Amniotic epithelial cell (primary cell): Measurements from ENCODE around the gene GFER.
"Not testable (repeated sequence)": the region's sequence is repeated elsewhere in the genome, so short reads cannot be mapped to it uniquely, and the experiment has no call there.

Source experiments
- DNase-seq: peaks from one replicate; pipeline ENCODE4 v3.0.0-alpha.2; 2010; ENCODE audit warnings: low read depth

The GFER gene

GRCh38 chr16:2005646-2006045 is 21.7 kb downstream of the GFER start:
- DNase-seq, result no peak

- DNase-seq, result no peak
Observed at GRCh38 chr16:2006317-2006716, 22.3 kb downstream of the GFER start.

- no peak for DNase-seq
Observed at GRCh38 chr16:2007081-2007836, 23.3 kb downstream of the GFER start.

GRCh38 chr16:2008009-2008526 is 24.1 kb downstream of the GFER start:
- DNase-seq, result peak; percentile 92

GRCh38 chr16:2008631-2009163 is 24.7 kb downstream of the GFER start:
- DNase-seq, result peak; percentile 65

- no peak for DNase-seq
Observed at GRCh38 chr16:2009164-2009711, 25.2 kb downstream of the GFER start.

- peak; percentile 79 for DNase-seq
Observed at GRCh38 chr16:2009791-2010510, 26.0 kb downstream of the GFER start, which contains the start of gene ZNF598. Gene ZNF598 (minus strand): TSS chr16:2009821.

GRCh38 chr16:2011726-2012125 is 27.7 kb downstream of the GFER start:
- DNase-seq, result not testable (repeated sequence)

- no peak for DNase-seq
Observed at GRCh38 chr16:2013527-2013926, 29.5 kb downstream of the GFER start.

GRCh38 chr16:2015117-2015946 is 31.3 kb downstream of the GFER start:
- DNase-seq, result peak; percentile 55

- no peak for DNase-seq
Observed at GRCh38 chr16:2015947-2016208, 31.9 kb downstream of the GFER start.

- no peak for DNase-seq
Observed at GRCh38 chr16:2016407-2016922, 32.5 kb downstream of the GFER start.

- no peak for DNase-seq
Observed at GRCh38 chr16:2019518-2019920, 35.5 kb downstream of the GFER start, which contains the start of gene NPW. Gene NPW (plus strand): TSS chr16:2019785.

- no peak for DNase-seq
Observed at GRCh38 chr16:2019921-2020831, 36.2 kb downstream of the GFER start.

- peak; percentile 63 for DNase-seq
Observed at GRCh38 chr16:2022723-2023091, 38.7 kb downstream of the GFER start.

- DNase-seq, result peak; percentile 72
Observed at GRCh38 chr16:2023092-2024031, 39.4 kb downstream of the GFER start.

GRCh38 chr16:2024032-2024420 is 40.0 kb downstream of the GFER start:
- DNase-seq, result no peak

- no peak for DNase-seq
Observed at GRCh38 chr16:2025251-2025650, 41.3 kb downstream of the GFER start.

- DNase-seq, result no peak
Observed at GRCh38 chr16:2025878-2026460, 42.0 kb downstream of the GFER start.
